CD14-positive monocyte (primary cell): ENCODE measurements around the gene DCP1B. TPM values are rescaled to one million over a fixed set of nuclear protein-coding genes. Genes with fewer than 3 reads are reported as not detected.

ENCODE experiments used
- DNase-seq, 3 donors: peaks; one replicate each; pipeline ENCODE4 v3.0.0-alpha.2; 2011 to 2022
- H2AFZ ChIP-seq: 2 replicates; pipeline ENCODE4 v1.6.0; 2012; ENCODE audit warnings: mild to moderate bottlenecking, low read depth, low read length, inconsistent platforms; ENCODE audit not compliant: insufficient read depth, poor library complexity, severe bottlenecking
- H3K27ac ChIP-seq, 2 donors: 1 replicate in 1 of 2; 2 replicates in 1 of 2; pipeline ENCODE4 v1.5.1; 2012 to 2013; ENCODE audit warnings: low read length in 2 of 2, control low read depth in 1 of 2, inconsistent platforms in 1 of 2, low read depth in 1 of 2, mild to moderate bottlenecking in 1 of 2
- H3K27me3 ChIP-seq, 2 donors: one replicate each; pipeline versions ENCODE4 v1.6.0 to v1.6.1; 2011 to 2013; ENCODE audit warnings: low read length in 2 of 2; ENCODE audit not compliant: control insufficient read depth in 2 of 2, insufficient read depth in 2 of 2
- H3K36me3 ChIP-seq, 2 donors: replicated peaks in 1 of 2; 1 replicate in 1 of 2; 2 replicates in 1 of 2; pipeline versions ENCODE4 v1.5.1 to v1.6.1; 2012 to 2013; ENCODE audit warnings: low read length in 2 of 2, control low read depth in 1 of 2, inconsistent platforms in 1 of 2, mild to moderate bottlenecking in 1 of 2; ENCODE audit not compliant: insufficient read depth in 2 of 2, control insufficient read depth in 1 of 2
- H3K4me1 ChIP-seq, 2 donors: 1 replicate in 1 of 2; 2 replicates in 1 of 2; pipeline versions ENCODE4 v1.5.1 to v1.6.1; 2012 to 2013; ENCODE audit warnings: low read length in 2 of 2, control low read depth in 1 of 2, inconsistent platforms in 1 of 2, mild to moderate bottlenecking in 1 of 2, moderate library complexity in 1 of 2; ENCODE audit not compliant: insufficient read depth in 2 of 2, control insufficient read depth in 1 of 2
- H3K4me2 ChIP-seq: replicated peaks from 2 replicates; pipeline ENCODE3; 2012; ENCODE audit warnings: low read length, moderate library complexity, mild to moderate bottlenecking; ENCODE audit not compliant: poor library complexity, severe bottlenecking; ENCODE audit errors: extremely low read depth
- H3K4me3 ChIP-seq, 3 experiments: fragments of 200-600 bp in 1 of 3; sonication (generic) in 1 of 3; replicated peaks in 1 of 3; 1 replicate in 2 of 3; 2 replicates in 1 of 3; pipeline ENCODE4 v1.5.1; 2011 to 2013; ENCODE audit warnings: low read length in 3 of 3, mild to moderate bottlenecking in 3 of 3, control low read depth in 2 of 3, low read depth in 2 of 3, inconsistent platforms in 1 of 3, moderate library complexity in 1 of 3
- H3K79me2 ChIP-seq: 2 replicates; pipeline ENCODE4 v1.6.0; 2012; ENCODE audit warnings: mild to moderate bottlenecking, control low read depth, inconsistent platforms, low read length, moderate library complexity; ENCODE audit not compliant: insufficient read depth
- H3K9ac ChIP-seq: 2 replicates; pipeline ENCODE4 v1.6.0; 2017; ENCODE audit warnings: low read length, mild to moderate bottlenecking; ENCODE audit not compliant: insufficient read depth, poor library complexity, severe bottlenecking
- H3K9me3 ChIP-seq, 2 donors: replicated peaks in 1 of 2; 1 replicate in 1 of 2; 2 replicates in 1 of 2; pipeline versions ENCODE4 v1.5.1 to v1.6.1; 2012 to 2013; ENCODE audit warnings: low read length in 2 of 2, control low read depth in 1 of 2; ENCODE audit not compliant: control insufficient read depth in 1 of 2, insufficient read depth in 1 of 2
- H4K20me1 ChIP-seq: 2 replicates; pipeline ENCODE4 v1.6.0; 2012; ENCODE audit warnings: mild to moderate bottlenecking, low read length, control low read depth, moderate library complexity; ENCODE audit not compliant: insufficient read depth
- H3K27ac Mint-ChIP-seq, 7 donors: one replicate each; pipeline ENCODE4 v1.8.0; 2020; ENCODE audit warnings: mild to moderate bottlenecking in 7 of 7, mixed read lengths in 7 of 7, moderate library complexity in 6 of 7, inconsistent platforms in 2 of 7
- H3K27me3 Mint-ChIP-seq, 3 donors: one replicate each; pipeline ENCODE4 v1.8.0; 2021 to 2022; ENCODE audit warnings: low read depth in 3 of 3, mild to moderate bottlenecking in 3 of 3, mixed read lengths in 3 of 3, moderate library complexity in 3 of 3, inconsistent platforms in 1 of 3
- H3K36me3 Mint-ChIP-seq, 2 donors: one replicate each; pipeline ENCODE4 v1.8.0; 2020; ENCODE audit warnings: mixed read lengths in 2 of 2, inconsistent platforms in 1 of 2, mild to moderate bottlenecking in 1 of 2
- H3K4me1 Mint-ChIP-seq: one replicate; pipeline ENCODE4 v1.8.0; 2020; ENCODE audit warnings: mild to moderate bottlenecking, mixed read lengths
- H3K4me3 Mint-ChIP-seq, 2 donors: one replicate each; pipeline ENCODE4 v1.8.0; 2020; ENCODE audit warnings: mild to moderate bottlenecking in 2 of 2, mixed read lengths in 2 of 2, moderate library complexity in 1 of 2
- H3K9me3 Mint-ChIP-seq, 7 donors: one replicate each; pipeline ENCODE4 v1.8.0; 2020 to 2022; ENCODE audit warnings: mixed read lengths in 7 of 7, mild to moderate bottlenecking in 6 of 7, moderate library complexity in 6 of 7, inconsistent platforms in 2 of 7
- CTCF ChIP-seq: fragments of 200-600 bp; IDR thresholded peaks from one replicate; pipeline ENCODE4 v1.8.0; 2022; ENCODE audit warnings: antibody characterized with exemption, mild to moderate bottlenecking
- WGBS: methylation state at CpG from one replicate; pipeline ENCODE4 v1.1.5; 2013; ENCODE audit warnings: missing lambda C conversion rate; ENCODE audit not compliant: insufficient coverage; 5-methylcytosine and 5-hydroxymethylcytosine counted together
- intact Hi-C, 2 donors: fragments of 100-400 bp; cut with micrococcal nuclease; formaldehyde crosslinking; loops; one replicate each; pipeline versions ENCODE4 v1.15.0 to v1.15.1; 2023
- polyA plus RNA-seq, 3 donors: library from polyadenylated mRNA; depleted of rRNA in 1 of 3; unstranded in 2 of 3; stranded (reverse) in 1 of 3; fragments of 300-500 nt in 2 of 3; fragments of >200 nt in 1 of 3; fragmentation: Illumina TruSeq in 2 of 3; gene quantifications; 1 replicate in 2 of 3; 2 replicates in 1 of 3; pipeline ENCODE4 v1.2.3, GENCODE V29; 2012 to 2021

Gene DCP1B
- polyA plus RNA-seq, 3 donors: 3.6 to 5.1 (median 4.9) TPM

- Histone ChIP-seq H3K4me2 (no peak overlapping the region), H3K27ac (no peak overlapping the region), H3K27me3 (peaks cover 24 to 37% of the 10 kb centered on the region in 2 donors), H3K4me3 (no peak overlapping the region), H2AFZ (no peak overlapping the region), H3K9me3 (peaks cover 0 to 10% of the 10 kb centered on the region in 2 donors), H3K36me3 (no peaks in the 10 kb centered on the region), H4K20me1 (no peaks in the 10 kb centered on the region), H3K79me2 (no peaks in the 10 kb centered on the region), H3K4me1 (peaks cover 0 to 3% of the 10 kb centered on the region in 2 donors), H3K9ac (no peak overlapping the region)
- H3K9me3 Mint-ChIP-seq: peaks cover 0 to 7% (median 2%) of the 10 kb centered on the region in 7 donors
- peaks cover 9% of the 10 kb centered on the region for H3K4me1 Mint-ChIP-seq
- no peaks in the 10 kb centered on the region for H3K36me3 Mint-ChIP-seq
- DNase-seq: no peak
- intact Hi-C loops: no loop called here
- H3K27me3 Mint-ChIP-seq: peaks cover 23 to 37% (median 28%) of the 10 kb centered on the region in 3 donors
- no peak overlapping the region for H3K4me3 Mint-ChIP-seq
- H3K27ac Mint-ChIP-seq: no peak overlapping the region
- TF ChIP-seq CTCF: no peak
- no CpG with 5 or more reads among the region's 4 CpGs for WGBS
Measured at GRCh38 chr12:2046957-2047356, 42.7 kb upstream of the DCP1B start.

DNA sequence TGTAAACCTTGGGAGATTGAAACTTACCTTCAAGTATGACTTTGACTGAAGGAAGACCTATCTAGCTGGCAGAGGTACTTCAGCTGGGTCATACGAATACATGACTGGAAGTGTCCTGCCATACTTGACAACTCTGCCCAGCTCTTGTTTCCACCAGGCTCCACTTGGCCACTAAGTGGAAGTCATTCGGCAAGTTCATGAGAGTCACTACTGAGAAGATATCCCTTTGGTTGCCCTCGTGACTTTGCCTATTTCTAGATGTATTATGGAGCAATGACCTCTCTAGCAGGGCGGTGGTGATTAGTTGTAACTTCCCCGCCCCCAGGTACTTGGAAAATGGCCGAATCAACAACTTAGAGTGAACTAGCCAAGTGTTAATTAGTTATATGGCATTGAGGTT lies 39.9 kb upstream of the DCP1B start:
- no peaks in the 10 kb centered on the region for H3K9me3 ChIP-seq
- H3K4me2 ChIP-seq: no peak overlapping the region
- intact Hi-C loops: no loop called here
- H3K36me3 Mint-ChIP-seq: no peaks in the 10 kb centered on the region
- H3K27ac ChIP-seq: no peak overlapping the region
- no peak overlapping the region for H3K4me3 ChIP-seq
- H3K27ac Mint-ChIP-seq: no peak overlapping the region
- peaks cover 6 to 26% (median 12%) of the 10 kb centered on the region in 3 donors for H3K27me3 Mint-ChIP-seq
- no peaks in the 10 kb centered on the region for H4K20me1 ChIP-seq
- H3K9me3 Mint-ChIP-seq: no peaks in the 10 kb centered on the region
- H3K36me3 ChIP-seq: no peaks in the 10 kb centered on the region
- H3K4me3 Mint-ChIP-seq: no peak overlapping the region
- H3K4me1 Mint-ChIP-seq: no peaks in the 10 kb centered on the region
- H2AFZ ChIP-seq: no peak overlapping the region
- peaks cover 2 to 11% of the 10 kb centered on the region in 2 donors for H3K27me3 ChIP-seq
- no peak overlapping the region for H3K9ac ChIP-seq
- 98% methylated on average over 6 of the region's 6 CpGs for WGBS
- H3K4me1 ChIP-seq: no peaks in the 10 kb centered on the region
- H3K79me2 ChIP-seq: no peaks in the 10 kb centered on the region
- no peak for TF ChIP-seq CTCF
- DNase-seq: no peak
